Kidney (tissue), 14 donors: Measurements from ENCODE around the gene CNTRL. TPM values are rescaled to one million over a fixed set of nuclear protein-coding genes. Genes with fewer than 3 reads are reported as not detected.

Experiments used
- DNase-seq, 5 donors: peaks; one replicate each; pipeline ENCODE4 v3.0.0-alpha.2; 2013 to 2020
- FAIRE-seq: peaks from 2 replicates; lab custom pipeline; 2012; peaks lifted over from hg19 to GRCh38; lab: Jason Lieb, UNC
- H3K27ac ChIP-seq, 2 donors: one replicate each; pipeline ENCODE4 v1.7.0; 2013; ENCODE audit warnings: low read depth in 2 of 2, low read length in 2 of 2, inconsistent platforms in 1 of 2
- H3K27me3 ChIP-seq: one replicate; pipeline ENCODE4 v1.7.1; 2013; ENCODE audit warnings: low read length, inconsistent platforms; ENCODE audit not compliant: control insufficient read depth, insufficient read depth
- H3K36me3 ChIP-seq, 3 donors: one replicate each; pipeline versions ENCODE4 v1.7.0 to v1.7.1; 2013; ENCODE audit warnings: low read length in 3 of 3, control low read depth in 1 of 3, inconsistent platforms in 1 of 3; ENCODE audit not compliant: insufficient read depth in 3 of 3, control insufficient read depth in 2 of 3
- H3K4me1 ChIP-seq, 3 donors: one replicate each; pipeline versions ENCODE4 v1.7.0 to v1.7.1; 2013; ENCODE audit warnings: low read length in 3 of 3, inconsistent platforms in 1 of 3, low read depth in 1 of 3; ENCODE audit not compliant: control insufficient read depth in 2 of 3, insufficient read depth in 2 of 3
- H3K4me3 ChIP-seq, 3 donors: one replicate each; pipeline versions ENCODE4 v1.7.0 to v1.8.1; 2013; ENCODE audit warnings: low read length in 3 of 3, control low read depth in 1 of 3, inconsistent platforms in 1 of 3
- H3K9ac ChIP-seq, 3 donors: one replicate each; pipeline versions ENCODE4 v1.7.0 to v1.7.1; 2013; ENCODE audit warnings: low read length in 3 of 3, control low read depth in 1 of 3, inconsistent platforms in 1 of 3
- H3K9me3 ChIP-seq, 3 donors: one replicate each; pipeline versions ENCODE4 v1.7.0 to v1.7.1; 2013; ENCODE audit warnings: low read length in 3 of 3, control low read depth in 1 of 3, inconsistent platforms in 1 of 3; ENCODE audit not compliant: control insufficient read depth in 2 of 3, insufficient read depth in 1 of 3
- intact Hi-C: fragments of 100-400 bp; cut with DNase I; formaldehyde crosslinking; loops from one replicate; pipeline ENCODE4 v1.11.1; 2022
- polyA plus RNA-seq: library from polyadenylated mRNA; stranded (reverse); fragments of 350-450 nt; fragmentation: Illumina TruSeq; extraction: RNeasy Lipid Tissue Mini Kit (QIAGEN cat#74804); gene quantifications from one replicate; pipeline ENCODE4 v1.2.3, GENCODE V29; 2014; ENCODE audit warnings: low read depth, low replicate concordance; ENCODE audit not compliant: insufficient read depth
- total RNA-seq: library from RNA; stranded (reverse); fragmentation: NEBNext Ultra II Directional; extraction: Animal tissue kit (Norgen Biotek cat#: 25700); gene quantifications from one replicate; pipeline ENCODE4 v1.2.1, GENCODE V29; 2021
- TF ChIP-seq, protein P1 (sequence below): IDR thresholded peaks from 3 replicates; pipeline ENCODE4 v1.5.1; 2012; ENCODE audit warnings: mild to moderate bottlenecking, moderate library complexity, borderline replicate concordance; ENCODE audit not compliant: insufficient read depth; ENCODE audit errors: extremely low read depth
- donor health status: control.
- donor health status: control.
- donor health status: control.
- donor health status: control.
- donor health status: control.
- donor health status: DM: yes; HTN: yes; CAD: no.
- donor health status: Normal renal cell carcinoma (clear cell type).

The CNTRL gene
- total and polyA plus RNA-seq, 2 donors from 2014 or later, result 3.4 to 17.7 TPM

- H3K27ac ChIP-seq, result no peak overlapping the region
- H3K9ac ChIP-seq, result no peak overlapping the region
- no peaks in the 10 kb centered on the region for H3K27me3 ChIP-seq
- TF ChIP-seq, protein P1, sequence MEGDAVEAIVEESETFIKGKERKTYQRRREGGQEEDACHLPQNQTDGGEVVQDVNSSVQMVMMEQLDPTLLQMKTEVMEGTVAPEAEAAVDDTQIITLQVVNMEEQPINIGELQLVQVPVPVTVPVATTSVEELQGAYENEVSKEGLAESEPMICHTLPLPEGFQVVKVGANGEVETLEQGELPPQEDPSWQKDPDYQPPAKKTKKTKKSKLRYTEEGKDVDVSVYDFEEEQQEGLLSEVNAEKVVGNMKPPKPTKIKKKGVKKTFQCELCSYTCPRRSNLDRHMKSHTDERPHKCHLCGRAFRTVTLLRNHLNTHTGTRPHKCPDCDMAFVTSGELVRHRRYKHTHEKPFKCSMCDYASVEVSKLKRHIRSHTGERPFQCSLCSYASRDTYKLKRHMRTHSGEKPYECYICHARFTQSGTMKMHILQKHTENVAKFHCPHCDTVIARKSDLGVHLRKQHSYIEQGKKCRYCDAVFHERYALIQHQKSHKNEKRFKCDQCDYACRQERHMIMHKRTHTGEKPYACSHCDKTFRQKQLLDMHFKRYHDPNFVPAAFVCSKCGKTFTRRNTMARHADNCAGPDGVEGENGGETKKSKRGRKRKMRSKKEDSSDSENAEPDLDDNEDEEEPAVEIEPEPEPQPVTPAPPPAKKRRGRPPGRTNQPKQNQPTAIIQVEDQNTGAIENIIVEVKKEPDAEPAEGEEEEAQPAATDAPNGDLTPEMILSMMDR, result no peak
- intact Hi-C loops, result no loop called here
- no peaks in the 10 kb centered on the region for H3K9me3 ChIP-seq
- H3K4me3 ChIP-seq, result no peak overlapping the region
- DNase-seq (no peak), FAIRE-seq (no peak)
- H3K4me1 ChIP-seq, result no peaks in the 10 kb centered on the region
- peaks cover 4 to 11% (median 5%) of the 10 kb centered on the region in 3 donors for H3K36me3 ChIP-seq
Measured at GRCh38 chr9:121150188-121150587, 75.4 kb downstream of the CNTRL start.

- TF ChIP-seq, protein P1, result no peak
- Histone ChIP-seq H3K27me3 (no peaks in the 10 kb centered on the region), H3K4me1 (no peaks in the 10 kb centered on the region), H3K4me3 (no peak overlapping the region), H3K27ac (no peak overlapping the region), H3K36me3 (peaks cover 0 to 8% (median 7%) of the 10 kb centered on the region in 3 donors), H3K9ac (no peak overlapping the region), H3K9me3 (no peaks in the 10 kb centered on the region)
- no peak for DNase-seq
- no peak for FAIRE-seq
- intact Hi-C loops, result no loop called here
Measured at GRCh38 chr9:121153642-121154041, 78.9 kb downstream of the CNTRL start.

- Histone ChIP-seq H3K27ac (no peak overlapping the region), H3K4me3 (no peak overlapping the region), H3K9ac (no peak overlapping the region), H3K36me3 (peaks cover 0 to 9% (median 4%) of the 10 kb centered on the region in 3 donors), H3K27me3 (no peaks in the 10 kb centered on the region), H3K9me3 (no peaks in the 10 kb centered on the region), H3K4me1 (no peaks in the 10 kb centered on the region)
- FAIRE-seq, result no peak
- DNase-seq, result no peak
- TF ChIP-seq, protein P1, result no peak
- intact Hi-C loops, result no loop called here
Measured at GRCh38 chr9:121154782-121155181, 80.0 kb downstream of the CNTRL start.

DNA sequence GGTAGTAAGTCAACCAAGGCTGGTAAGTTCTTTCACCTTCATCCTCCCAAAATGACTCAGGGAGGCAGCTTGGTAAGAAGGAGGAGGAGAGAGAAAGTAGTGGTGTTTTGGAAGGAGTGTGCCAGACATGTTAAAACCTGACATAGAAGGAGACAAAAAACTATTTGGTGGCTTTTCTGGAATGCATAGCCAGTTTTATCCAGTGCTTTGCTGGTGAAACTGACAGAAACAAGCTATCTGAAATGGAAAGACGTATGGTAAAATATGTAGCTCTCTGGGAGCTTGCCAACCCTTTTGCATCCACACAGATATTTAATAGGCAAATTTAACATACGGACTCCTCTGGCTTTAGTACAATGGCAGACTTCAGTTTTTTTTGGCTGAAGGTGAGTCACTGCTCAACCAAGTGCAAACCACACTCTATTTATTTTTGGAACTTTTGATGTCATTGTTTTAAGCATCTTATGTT, 81.5 kb downstream of the CNTRL start:
- FAIRE-seq, result no peak

More for the DNA sequence above, 81.5 kb downstream of the CNTRL start:
- H3K9ac ChIP-seq, result no peak overlapping the region
- H3K4me1 ChIP-seq, result no peaks in the 10 kb centered on the region
- H3K27ac ChIP-seq, result no peak overlapping the region
- H3K4me3 ChIP-seq, result no peak overlapping the region
- intact Hi-C loops, result no loop called here
- no peaks in the 10 kb centered on the region for H3K9me3 ChIP-seq
- TF ChIP-seq, protein P1, result no peak
- H3K27me3 ChIP-seq, result no peaks in the 10 kb centered on the region
- DNase-seq, result no peak
- peaks cover 0 to 6% (median 4%) of the 10 kb centered on the region in 3 donors for H3K36me3 ChIP-seq
